ENCODE measurements around the gene TMEM187. TPM values are rescaled to one million over a fixed set of nuclear protein-coding genes. Genes with fewer than 3 reads are reported as not detected.

TMEM187 gene
- polyA plus RNA-seq, 2 donors, result 2.5 to 3.3 TPM

DNA sequence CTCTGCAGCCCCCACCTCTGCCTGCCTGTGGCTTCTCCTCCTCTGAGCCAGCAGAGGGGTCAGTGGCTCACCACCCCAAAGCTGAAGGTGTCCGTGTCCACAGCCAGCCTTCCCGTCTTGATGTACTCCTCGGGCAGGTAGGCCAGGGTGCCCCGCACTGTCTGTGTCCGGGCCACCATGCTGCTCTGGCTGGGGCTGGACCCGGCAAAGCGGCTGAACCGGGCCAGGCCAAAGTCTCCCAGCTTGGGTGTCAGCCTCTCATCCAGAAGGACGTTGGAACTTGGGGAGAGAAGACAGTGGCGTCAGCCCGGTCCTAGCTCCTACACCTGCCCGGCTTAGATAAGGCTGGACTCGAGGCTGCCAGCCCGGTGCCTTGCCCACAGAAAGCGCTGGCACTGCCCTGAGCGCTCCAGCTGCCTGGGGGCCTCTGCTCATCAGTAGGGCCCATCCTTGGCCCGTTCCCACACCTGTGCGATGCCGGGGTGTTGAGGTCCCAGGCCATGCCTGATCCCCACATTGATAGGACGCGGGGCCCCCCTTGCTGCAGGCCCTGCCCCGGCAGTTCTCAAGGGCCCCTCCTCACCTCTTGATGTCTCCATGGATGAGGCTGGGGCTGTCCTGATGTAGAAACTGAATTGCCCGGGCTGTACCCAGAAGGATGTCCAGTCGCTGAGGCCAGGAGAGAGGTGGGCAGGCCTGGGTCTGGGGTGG lies 44.0 kb downstream of the TMEM187 start:
- no peak overlapping the region for H3K27ac ChIP-seq (ENCODE audit: low read depth in 2 of 2, low read length in 1 of 2)
- 86 to 90% methylated on average over 23 to 24 of the region's 24 CpGs for WGBS, 2 donors
- no peak overlapping the region for H3K4me3 ChIP-seq (ENCODE audit: low read depth in 1 of 2, low read length in 2 of 2)
- H3K27me3 ChIP-seq (ENCODE audit: control insufficient read depth in 1 of 2, insufficient read depth in 2 of 2, low read length in 2 of 2), result no peaks in the 10 kb centered on the region
- H3K4me1 ChIP-seq (ENCODE audit: control insufficient read depth in 2 of 2, insufficient read depth in 2 of 2, low read length in 1 of 2), result peaks cover 0 to 13% of the 10 kb centered on the region in 2 donors
- H3K9me3 ChIP-seq (ENCODE audit: control insufficient read depth in 2 of 2, insufficient read depth in 1 of 2, low read depth in 1 of 2, low read length in 1 of 2), result no peaks in the 10 kb centered on the region
- H3K36me3 ChIP-seq (ENCODE audit: control insufficient read depth in 2 of 2, insufficient read depth in 2 of 2, low read length in 1 of 2), result peaks cover 0 to 23% of the 10 kb centered on the region in 2 donors

DNA sequence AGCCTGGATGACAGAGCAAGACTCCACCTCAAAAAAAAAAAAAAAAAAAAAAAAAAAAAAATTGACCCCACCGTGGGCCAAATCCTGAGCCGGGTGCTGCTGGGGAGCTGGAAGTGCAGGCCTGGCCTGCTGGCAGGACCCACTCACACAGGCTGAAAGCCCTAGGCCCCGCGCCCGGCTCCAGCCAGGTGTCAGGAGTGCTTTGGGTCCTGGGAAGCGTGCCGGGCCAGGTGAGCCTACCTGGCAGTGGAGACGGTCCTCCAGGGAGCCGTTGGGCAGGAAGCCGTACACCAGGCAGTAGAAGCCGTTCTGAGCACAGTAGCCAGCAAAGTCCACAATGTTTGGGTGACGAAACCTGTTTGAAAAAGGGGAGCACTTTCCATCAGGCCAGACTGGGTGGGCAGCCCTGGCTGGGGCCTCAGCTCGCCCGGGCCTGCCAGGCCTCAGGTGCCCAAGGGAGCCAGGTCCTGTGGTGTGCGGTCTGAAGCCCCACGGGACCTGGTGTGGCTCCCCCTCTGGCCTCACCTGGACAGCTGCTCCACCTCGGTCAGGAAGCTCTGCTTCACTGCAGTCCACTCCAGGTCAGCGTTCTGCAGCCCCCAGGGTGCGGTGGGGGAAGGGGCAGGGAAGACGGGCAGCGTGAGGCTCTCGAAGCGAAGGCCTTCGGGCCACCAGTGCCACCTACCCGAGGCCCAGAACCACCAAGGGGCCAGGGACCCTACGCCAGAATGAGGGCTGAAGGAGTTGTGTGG lies 45.4 kb downstream of the TMEM187 start:
- Histone ChIP-seq H3K4me1 (ENCODE audit: control insufficient read depth in 2 of 2, insufficient read depth in 2 of 2, low read length in 1 of 2) (peaks cover 0 to 13% of the 10 kb centered on the region in 2 donors), H3K36me3 (ENCODE audit: control insufficient read depth in 2 of 2, insufficient read depth in 2 of 2, low read length in 1 of 2) (peaks cover 0 to 19% of the 10 kb centered on the region in 2 donors), H3K27ac (ENCODE audit: low read depth in 2 of 2, low read length in 1 of 2) (peak overlapping the region; percentile 42 to 59), H3K27me3 (ENCODE audit: control insufficient read depth in 1 of 2, insufficient read depth in 2 of 2, low read length in 2 of 2) (no peaks in the 10 kb centered on the region), H3K4me3 (ENCODE audit: low read depth in 1 of 2, low read length in 2 of 2) (peak overlapping the region in 1 of 2 donors; percentile 53), H3K9me3 (ENCODE audit: control insufficient read depth in 2 of 2, insufficient read depth in 1 of 2, low read depth in 1 of 2, low read length in 1 of 2) (no peaks in the 10 kb centered on the region)
- 61 to 76% methylated on average over 24 to 26 of the region's 26 CpGs for WGBS, 2 donors

DNA sequence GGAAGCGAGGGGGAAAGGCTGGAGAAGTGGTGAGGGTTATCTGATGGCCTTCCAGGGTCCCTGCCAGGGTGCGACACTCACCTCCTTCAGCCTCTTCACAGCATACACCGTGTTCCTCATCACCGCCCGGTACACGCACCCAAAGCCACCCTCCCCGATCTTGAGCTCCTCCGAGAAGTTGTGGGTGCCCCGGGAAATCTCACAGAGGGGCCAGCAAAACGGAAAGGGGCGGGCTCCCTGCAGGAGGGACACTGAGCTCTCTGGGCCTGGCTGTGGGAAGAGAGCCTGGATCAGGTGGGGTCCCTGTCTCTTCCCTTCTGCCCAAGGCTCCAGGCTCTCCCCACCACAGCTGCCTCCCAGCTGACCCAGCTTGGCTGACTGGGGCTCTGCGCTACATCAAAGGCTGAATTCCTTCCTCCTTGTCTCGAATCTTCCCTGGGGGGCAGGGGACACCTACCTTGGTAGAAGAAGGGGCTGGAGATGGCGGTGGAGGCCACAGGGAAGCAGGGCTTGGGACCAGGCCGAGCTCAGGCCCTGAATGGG lies 46.0 kb downstream of the TMEM187 start:
- peak overlapping the region; percentile 53 to 65 for H3K4me3 ChIP-seq (ENCODE audit: low read depth in 1 of 2, low read length in 2 of 2)
- 46 to 71% methylated on average over 15 of the region's 15 CpGs for whole genome bisulfite sequencing, 2 donors

DNA sequence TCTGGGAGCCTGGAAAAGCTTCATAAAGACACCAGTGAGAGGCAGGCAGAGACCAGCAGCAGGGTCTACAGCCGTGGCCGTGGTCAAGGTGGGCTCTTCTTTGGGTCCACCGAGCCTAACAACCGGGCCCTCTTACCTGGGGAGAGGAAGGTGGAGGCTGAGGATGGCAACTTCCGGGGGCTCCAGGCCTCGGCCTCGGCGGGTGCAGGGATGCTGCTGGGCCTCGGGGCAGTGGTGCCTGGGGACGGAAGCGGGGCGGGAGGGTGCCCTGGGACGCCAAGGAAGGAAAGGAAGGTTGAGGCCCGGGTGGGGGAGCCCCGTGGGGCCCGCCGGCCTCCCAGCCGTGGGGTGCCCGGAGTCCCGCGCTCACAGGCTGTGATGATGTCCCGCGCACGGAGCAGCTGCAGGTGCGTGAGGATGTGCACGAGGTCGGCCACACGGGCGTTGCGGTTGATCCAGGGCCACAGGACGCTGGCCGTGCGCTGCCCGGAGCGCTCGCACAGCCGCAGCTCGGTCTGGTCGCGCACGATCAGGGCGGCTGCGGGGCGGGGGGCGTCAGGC lies 46.6 kb downstream of the TMEM187 start:
- WGBS, 2 donors, result 1 to 27% methylated on average over 42 to 45 of the region's 45 CpGs
- H3K36me3 ChIP-seq (ENCODE audit: control insufficient read depth in 2 of 2, insufficient read depth in 2 of 2, low read length in 1 of 2), result peaks cover 0 to 13% of the 10 kb centered on the region in 2 donors

More for the DNA sequence above, 46.0 kb downstream of the TMEM187 start:
- Histone ChIP-seq H3K36me3 (ENCODE audit: control insufficient read depth in 2 of 2, insufficient read depth in 2 of 2, low read length in 1 of 2) (peaks cover 0 to 13% of the 10 kb centered on the region in 2 donors), H3K27me3 (ENCODE audit: control insufficient read depth in 1 of 2, insufficient read depth in 2 of 2, low read length in 2 of 2) (no peaks in the 10 kb centered on the region), H3K4me1 (ENCODE audit: control insufficient read depth in 2 of 2, insufficient read depth in 2 of 2, low read length in 1 of 2) (peaks cover 0 to 13% of the 10 kb centered on the region in 2 donors), H3K27ac (ENCODE audit: low read depth in 2 of 2, low read length in 1 of 2) (peak overlapping the region; percentile 77 to 91), H3K9me3 (ENCODE audit: control insufficient read depth in 2 of 2, insufficient read depth in 1 of 2, low read depth in 1 of 2, low read length in 1 of 2) (no peaks in the 10 kb centered on the region)

DNA sequence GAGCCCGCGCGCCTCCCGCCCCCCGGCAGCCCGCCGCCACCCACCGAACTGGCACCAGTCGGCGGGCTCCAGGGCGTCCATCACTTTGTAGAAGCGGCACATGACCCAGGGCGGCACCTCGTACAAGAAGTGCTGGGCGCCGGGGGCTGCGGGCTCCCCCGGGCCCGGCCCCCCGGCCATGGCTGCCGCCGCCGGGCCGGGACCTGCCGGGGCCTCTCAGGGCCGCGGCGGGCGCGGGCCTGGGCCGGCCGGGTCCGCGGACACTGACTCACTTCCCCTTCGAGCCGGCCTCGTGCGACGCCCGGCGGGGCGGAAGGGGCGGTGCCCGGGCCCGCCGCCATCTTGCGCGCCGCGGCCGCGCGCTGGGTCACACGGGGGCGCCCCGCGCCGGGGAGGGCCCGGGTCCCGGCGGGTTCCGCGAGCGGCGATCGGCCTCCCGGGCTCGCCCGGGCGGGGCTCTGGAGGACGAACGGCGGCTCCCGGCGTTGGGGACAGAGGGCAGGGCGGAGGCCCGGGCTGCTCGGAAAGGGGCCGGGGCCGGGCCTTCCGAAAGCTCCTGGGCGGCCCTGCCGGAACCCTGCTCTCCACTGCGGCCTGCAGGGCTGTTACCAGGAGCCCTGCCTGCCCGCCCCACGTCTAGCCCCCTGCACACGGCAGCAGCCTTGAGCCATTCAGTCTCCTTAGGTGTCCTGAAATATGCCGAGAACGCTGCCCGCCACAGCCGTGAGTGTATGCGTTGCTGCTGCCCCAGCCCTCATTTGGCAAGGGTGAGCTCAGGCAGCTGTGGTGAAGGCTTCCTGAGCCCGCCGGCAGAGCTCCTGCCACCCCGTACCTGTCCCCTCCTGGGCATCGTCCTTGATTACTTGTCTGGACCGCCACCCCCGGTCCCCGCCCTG lies 47.3 kb downstream of the TMEM187 start, which contains the start of gene IRAK1:
TSS of gene IRAK1 (minus strand) at position 270 of the 896 bp plus-strand sequence. CDS start at position 180, 90 bp downstream.
- Histone ChIP-seq H3K36me3 (ENCODE audit: control insufficient read depth in 2 of 2, insufficient read depth in 2 of 2, low read length in 1 of 2) (peaks cover 0 to 13% of the 10 kb centered on the region in 2 donors), H3K4me1 (ENCODE audit: control insufficient read depth in 2 of 2, insufficient read depth in 2 of 2, low read length in 1 of 2) (peaks cover 0 to 13% of the 10 kb centered on the region in 2 donors), H3K9me3 (ENCODE audit: control insufficient read depth in 2 of 2, insufficient read depth in 1 of 2, low read depth in 1 of 2, low read length in 1 of 2) (no peaks in the 10 kb centered on the region), H3K27me3 (ENCODE audit: control insufficient read depth in 1 of 2, insufficient read depth in 2 of 2, low read length in 2 of 2) (no peaks in the 10 kb centered on the region), H3K4me3 (ENCODE audit: low read depth in 1 of 2, low read length in 2 of 2) (peak within 1 kb of the TSS; percentile 53 to 65), H3K27ac (ENCODE audit: low read depth in 2 of 2, low read length in 1 of 2) (peak within 1 kb of the TSS; percentile 77 to 91)
- 1 to 34% methylated on average over 26 to 99 of the region's 99 CpGs for WGBS, 2 donors

More for the DNA sequence above, 46.6 kb downstream of the TMEM187 start:
- Histone ChIP-seq H3K27ac (ENCODE audit: low read depth in 2 of 2, low read length in 1 of 2) (peak overlapping the region; percentile 77 to 91), H3K4me1 (ENCODE audit: control insufficient read depth in 2 of 2, insufficient read depth in 2 of 2, low read length in 1 of 2) (peaks cover 0 to 13% of the 10 kb centered on the region in 2 donors), H3K4me3 (ENCODE audit: low read depth in 1 of 2, low read length in 2 of 2) (peak overlapping the region; percentile 53 to 65), H3K27me3 (ENCODE audit: control insufficient read depth in 1 of 2, insufficient read depth in 2 of 2, low read length in 2 of 2) (no peaks in the 10 kb centered on the region), H3K9me3 (ENCODE audit: control insufficient read depth in 2 of 2, insufficient read depth in 1 of 2, low read depth in 1 of 2, low read length in 1 of 2) (no peaks in the 10 kb centered on the region)

DNA sequence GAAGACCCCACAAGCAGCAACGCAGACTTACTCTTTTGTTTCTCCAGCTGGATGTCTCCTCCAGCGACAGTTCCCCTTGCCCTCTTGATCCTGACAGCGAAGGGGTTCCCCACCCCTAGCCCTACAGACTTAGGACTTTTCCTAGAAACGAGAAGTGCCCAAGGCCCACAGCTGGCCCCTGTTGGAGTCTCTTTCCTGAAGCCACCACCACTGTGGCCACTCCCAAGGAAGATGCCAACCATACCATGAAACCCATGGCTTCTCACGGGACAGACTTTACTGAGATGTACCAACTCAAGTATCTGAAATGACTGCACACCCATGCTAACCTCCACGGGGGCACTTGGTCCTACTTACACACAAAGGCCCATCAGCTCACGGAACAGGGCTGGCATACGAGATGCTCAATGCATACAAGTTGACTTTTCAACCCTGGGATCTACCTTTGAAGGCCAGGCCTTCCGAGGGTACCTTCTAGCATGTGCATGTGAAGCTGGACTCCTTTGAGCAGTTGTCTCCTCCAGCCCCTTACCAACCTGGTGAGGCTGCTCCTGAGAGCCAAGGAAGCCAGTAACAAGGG lies 48.1 kb downstream of the TMEM187 start:
- 53 to 66% methylated on average over 9 of the region's 9 CpGs for WGBS, 2 donors
- Histone ChIP-seq H3K4me1 (ENCODE audit: control insufficient read depth in 2 of 2, insufficient read depth in 2 of 2, low read length in 1 of 2) (peaks cover 0 to 13% of the 10 kb centered on the region in 2 donors), H3K4me3 (ENCODE audit: low read depth in 1 of 2, low read length in 2 of 2) (peak overlapping the region; percentile 53 to 64)

DNA sequence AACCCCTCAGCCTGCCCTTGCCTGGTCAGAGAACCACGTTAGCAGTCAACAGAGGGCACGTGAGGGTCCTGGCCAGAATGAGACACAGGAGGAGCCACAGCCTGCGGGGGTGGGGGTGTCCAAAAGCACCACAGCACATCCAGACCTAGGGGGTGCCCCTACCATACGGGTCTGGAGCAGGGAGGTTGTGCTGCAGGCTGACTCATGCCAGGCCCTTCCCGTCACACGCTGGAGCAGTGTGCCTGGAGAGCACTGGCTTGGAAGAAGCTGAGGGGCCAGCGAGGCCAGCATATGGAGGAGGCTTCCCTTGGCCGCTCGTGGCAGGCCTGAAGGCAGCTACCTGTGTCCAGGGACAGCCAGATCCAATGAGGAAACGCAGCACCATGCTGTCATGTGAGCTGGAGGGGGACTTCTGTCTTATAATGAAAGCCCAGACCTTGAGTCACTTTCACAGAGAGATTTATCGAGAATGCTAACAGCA lies 48.6 kb downstream of the TMEM187 start:
- H3K4me1 ChIP-seq (ENCODE audit: control insufficient read depth in 2 of 2, insufficient read depth in 2 of 2, low read length in 1 of 2), result peaks cover 0 to 13% of the 10 kb centered on the region in 2 donors
- 55 to 64% methylated on average over 11 of the region's 11 CpGs for WGBS, 2 donors
- H3K9me3 ChIP-seq (ENCODE audit: control insufficient read depth in 2 of 2, insufficient read depth in 1 of 2, low read depth in 1 of 2, low read length in 1 of 2), result no peaks in the 10 kb centered on the region
- peaks cover 0 to 6% of the 10 kb centered on the region in 2 donors for H3K36me3 ChIP-seq (ENCODE audit: control insufficient read depth in 2 of 2, insufficient read depth in 2 of 2, low read length in 1 of 2)
- H3K4me3 ChIP-seq (ENCODE audit: low read depth in 1 of 2, low read length in 2 of 2), result no peak overlapping the region
- no peaks in the 10 kb centered on the region for H3K27me3 ChIP-seq (ENCODE audit: control insufficient read depth in 1 of 2, insufficient read depth in 2 of 2, low read length in 2 of 2)
- H3K27ac ChIP-seq (ENCODE audit: low read depth in 2 of 2, low read length in 1 of 2), result peak overlapping the region; percentile 77 to 91

More for the DNA sequence above, 48.1 kb downstream of the TMEM187 start:
- Histone ChIP-seq H3K9me3 (ENCODE audit: control insufficient read depth in 2 of 2, insufficient read depth in 1 of 2, low read depth in 1 of 2, low read length in 1 of 2) (no peaks in the 10 kb centered on the region), H3K27ac (ENCODE audit: low read depth in 2 of 2, low read length in 1 of 2) (peak overlapping the region; percentile 77 to 91), H3K36me3 (ENCODE audit: control insufficient read depth in 2 of 2, insufficient read depth in 2 of 2, low read length in 1 of 2) (peaks cover 0 to 11% of the 10 kb centered on the region in 2 donors), H3K27me3 (ENCODE audit: control insufficient read depth in 1 of 2, insufficient read depth in 2 of 2, low read length in 2 of 2) (no peaks in the 10 kb centered on the region)

DNA sequence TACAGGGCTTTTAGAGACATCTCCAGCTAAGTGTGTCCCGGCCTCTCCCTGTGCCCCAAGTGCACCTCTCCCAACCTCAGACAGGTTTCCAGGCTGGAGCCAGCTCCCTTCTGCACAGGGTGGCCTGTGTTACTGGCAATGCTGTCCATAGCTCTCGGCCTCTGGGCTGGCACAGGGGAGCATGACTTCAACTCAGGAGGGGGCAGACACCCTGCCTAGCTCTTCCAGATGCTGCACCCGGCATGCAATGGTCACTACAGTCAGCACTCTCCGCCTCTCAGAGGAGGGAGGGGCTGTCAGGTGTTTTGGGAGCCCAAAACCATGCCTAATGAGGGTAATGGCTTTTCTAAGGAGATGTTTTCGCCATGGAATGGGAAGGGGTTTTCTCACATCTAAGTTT lies 49.6 kb downstream of the TMEM187 start:
- WGBS, 2 donors, result 71 to 80% methylated on average over 5 of the region's 5 CpGs
- no peaks in the 10 kb centered on the region for H3K36me3 ChIP-seq (ENCODE audit: control insufficient read depth in 2 of 2, insufficient read depth in 2 of 2, low read length in 1 of 2)

More for the DNA sequence above, 49.6 kb downstream of the TMEM187 start:
- no peaks in the 10 kb centered on the region for H3K27me3 ChIP-seq (ENCODE audit: control insufficient read depth in 1 of 2, insufficient read depth in 2 of 2, low read length in 2 of 2)
- H3K4me1 ChIP-seq (ENCODE audit: control insufficient read depth in 2 of 2, insufficient read depth in 2 of 2, low read length in 1 of 2), result peaks cover 0 to 13% of the 10 kb centered on the region in 2 donors
- no peak overlapping the region for H3K4me3 ChIP-seq (ENCODE audit: low read depth in 1 of 2, low read length in 2 of 2)
- H3K27ac ChIP-seq (ENCODE audit: low read depth in 2 of 2, low read length in 1 of 2), result no peak overlapping the region
- no peaks in the 10 kb centered on the region for H3K9me3 ChIP-seq (ENCODE audit: control insufficient read depth in 2 of 2, insufficient read depth in 1 of 2, low read depth in 1 of 2, low read length in 1 of 2)

All from esophagus (tissue), 2 donors.